A172 (cell line): ENCODE measurements around the gene GPD1L. TPM values are rescaled to one million over a fixed set of nuclear protein-coding genes. Genes with fewer than 3 reads are reported as not detected.

Experiments
- DNase-seq: peaks from one replicate; pipeline ENCODE4 v3.0.0-alpha.2; 2015; ENCODE audit warnings: low spot score
- total RNA-seq: library from RNA; depleted of rRNA; stranded (reverse); fragments of >200 nt; shearing (Covaris generic); gene quantifications from 2 replicates; pipeline ENCODE4 v1.2.3, GENCODE V29; 2014

Gene GPD1L
- total RNA-seq, 1 experiment from 2014 or later: 24.3 TPM

DNA sequence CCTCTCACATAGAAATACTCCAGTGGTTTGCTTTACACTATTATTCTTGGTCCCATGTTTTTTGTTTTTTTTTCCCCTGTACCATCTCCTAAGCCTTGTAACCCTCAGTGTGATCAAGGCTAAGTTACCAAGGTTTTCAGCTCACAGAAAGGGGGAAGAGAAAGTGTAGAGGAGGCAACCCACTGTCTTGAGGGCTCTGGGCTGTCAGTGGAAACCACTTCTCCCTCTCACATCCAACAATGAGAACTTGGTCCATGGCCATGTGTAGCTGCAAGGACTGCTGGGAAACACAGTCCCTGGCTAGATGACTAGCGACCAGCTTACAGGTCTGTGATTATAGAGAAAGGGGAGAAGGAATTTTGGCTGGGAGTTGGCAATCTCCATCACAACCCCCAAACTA lies 30.3 kb downstream of the GPD1L start:
- DNase-seq: no peak

DNA sequence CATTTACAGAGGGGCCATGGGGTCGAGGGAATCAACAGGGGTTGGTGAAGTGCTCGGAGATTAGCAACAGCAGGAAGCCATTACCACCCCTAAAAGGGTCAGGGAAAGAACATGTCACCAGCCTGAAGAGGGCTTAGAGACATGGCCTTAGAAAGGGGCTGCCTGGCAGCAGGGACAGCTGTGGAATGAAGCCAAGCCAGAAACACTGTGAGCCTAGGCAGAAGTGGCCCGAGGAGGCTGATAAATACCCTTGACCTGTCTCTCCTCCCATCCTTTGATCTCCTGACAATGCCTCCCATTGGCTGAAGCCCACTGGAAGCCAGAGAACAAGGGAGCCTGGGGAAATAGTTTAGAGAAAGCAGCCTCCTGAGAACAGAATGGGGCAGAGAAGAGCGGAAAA lies 31.4 kb downstream of the GPD1L start:
- no peak for DNase-seq

DNA sequence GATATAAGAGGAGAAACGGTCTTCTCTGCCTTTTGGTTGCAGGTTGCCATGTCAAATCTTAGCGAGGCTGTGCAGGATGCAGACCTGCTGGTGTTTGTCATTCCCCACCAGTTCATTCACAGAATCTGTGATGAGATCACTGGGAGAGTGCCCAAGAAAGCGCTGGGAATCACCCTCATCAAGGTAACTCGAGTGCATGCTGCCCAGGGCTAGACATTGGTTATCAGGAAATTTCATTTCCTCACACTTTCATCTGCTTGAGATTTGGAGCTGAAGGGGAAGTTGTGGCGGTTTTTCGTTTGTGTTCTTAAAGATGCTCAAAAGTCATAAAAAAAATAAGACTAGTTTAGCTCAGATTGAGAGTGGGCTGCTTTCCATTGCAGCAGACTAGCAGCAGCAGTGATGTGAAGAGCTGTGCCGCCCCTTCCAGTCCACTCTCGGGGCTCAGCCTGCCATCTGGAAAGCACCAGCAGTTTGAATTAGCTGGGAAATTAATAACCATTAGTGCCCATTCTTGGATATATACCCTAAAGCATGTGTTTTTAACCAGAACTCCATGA lies 32.2 kb downstream of the GPD1L start:
- DNase-seq: peak; percentile 21

DNA sequence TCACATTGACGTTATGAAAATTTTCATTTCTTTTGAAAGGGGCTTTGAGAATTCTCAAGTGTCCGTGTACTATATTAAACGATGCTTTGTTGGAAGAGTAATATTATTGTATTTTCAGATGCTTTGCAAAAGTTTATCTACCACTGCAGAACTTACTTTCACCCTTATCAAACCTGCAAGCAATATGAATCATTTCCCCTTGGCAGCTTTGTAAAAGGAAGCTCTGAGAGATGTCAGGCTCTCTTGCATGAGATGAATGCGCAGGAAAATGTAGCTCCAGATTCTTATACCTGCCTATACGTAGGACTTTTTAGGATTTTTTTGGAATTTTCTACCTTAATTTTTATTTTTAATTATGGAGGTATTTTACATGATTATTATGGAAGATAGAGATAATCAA lies 34.5 kb downstream of the GPD1L start:
- no peak for DNase-seq

DNA sequence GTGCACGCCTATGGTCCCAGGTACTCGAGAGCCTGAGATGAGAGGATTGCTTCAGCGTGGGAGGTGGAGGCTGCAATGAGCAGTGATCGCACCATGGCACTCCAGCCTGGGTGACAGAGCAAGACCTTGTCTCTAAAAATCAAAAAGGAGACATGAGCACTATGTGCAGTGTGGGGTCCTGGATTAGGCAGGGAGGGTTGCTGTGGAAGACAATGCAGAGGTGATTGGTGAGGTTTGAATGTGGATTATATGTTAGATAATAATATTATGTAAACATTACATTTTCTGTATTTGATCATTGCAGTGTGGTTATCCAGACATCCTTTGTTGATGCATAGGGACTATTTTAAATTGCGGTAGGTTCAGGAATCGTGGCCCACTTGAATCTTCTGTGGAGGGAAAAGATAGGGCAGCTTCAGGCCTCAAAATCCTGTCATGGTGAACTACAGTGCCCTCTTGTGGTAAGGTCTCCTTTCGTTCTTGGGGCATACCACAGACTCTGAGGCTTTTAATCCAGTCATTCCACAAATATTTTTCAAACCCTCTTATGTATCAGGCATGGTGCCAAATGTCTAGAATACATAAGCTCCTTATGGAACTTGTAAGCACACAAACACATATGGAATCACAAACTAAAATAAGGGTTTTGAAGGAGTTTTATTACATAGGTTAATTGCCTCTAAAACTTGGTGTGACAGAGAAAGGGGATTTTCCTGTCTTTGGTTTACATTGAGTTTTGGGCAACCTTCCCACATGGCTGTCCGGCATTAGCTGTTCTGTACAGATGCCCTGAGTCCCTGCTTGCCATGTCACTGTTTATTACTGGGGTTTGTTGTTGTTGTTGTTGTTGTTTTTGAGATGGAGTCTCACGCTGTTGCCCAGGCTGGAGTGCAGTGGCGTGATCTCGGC lies 37.7 kb downstream of the GPD1L start:
- peak; percentile 92 for DNase-seq

DNA sequence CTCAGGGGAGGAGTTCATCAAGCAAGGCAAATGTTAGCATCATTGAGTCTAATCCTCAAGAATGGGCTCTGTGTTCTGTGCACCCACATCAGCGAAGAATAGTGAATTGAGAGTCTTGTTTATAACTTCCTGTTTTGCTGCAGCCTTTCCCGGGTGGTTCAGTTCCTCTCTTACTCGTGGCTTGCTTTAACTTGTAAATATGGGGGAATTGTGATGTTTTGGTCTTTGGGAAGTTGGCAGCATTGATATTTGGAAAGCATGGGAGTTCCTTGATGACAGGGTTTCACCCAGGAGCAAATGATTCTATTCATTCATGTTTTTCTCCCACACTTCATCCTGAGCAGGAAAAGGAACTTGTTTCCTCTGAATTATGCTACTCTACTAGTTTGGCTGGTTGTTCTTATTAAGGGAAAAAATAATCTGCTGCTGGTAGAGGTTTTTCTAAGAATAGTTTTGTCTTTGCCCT lies 40.4 kb downstream of the GPD1L start:
- no peak for DNase-seq

DNA sequence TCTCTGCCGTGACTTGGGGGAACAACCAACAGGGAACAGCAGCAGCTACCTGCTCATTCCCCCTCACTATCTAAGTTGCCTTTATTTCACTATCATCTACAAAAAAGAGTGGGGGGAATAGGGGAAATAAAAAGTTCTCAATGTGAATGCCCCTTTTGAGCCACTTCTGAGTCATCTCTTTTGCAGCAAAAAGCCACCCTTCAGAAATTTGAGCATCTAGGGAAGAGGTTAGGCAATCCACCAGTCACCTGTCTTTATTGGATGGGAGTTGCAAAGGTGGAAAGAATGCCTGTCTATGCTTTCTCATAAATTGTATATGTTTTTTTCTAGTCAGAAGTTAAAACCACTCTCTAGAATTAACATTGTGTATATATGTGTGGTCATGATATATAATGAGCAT lies 41.1 kb downstream of the GPD1L start:
- no peak for DNase-seq

DNA sequence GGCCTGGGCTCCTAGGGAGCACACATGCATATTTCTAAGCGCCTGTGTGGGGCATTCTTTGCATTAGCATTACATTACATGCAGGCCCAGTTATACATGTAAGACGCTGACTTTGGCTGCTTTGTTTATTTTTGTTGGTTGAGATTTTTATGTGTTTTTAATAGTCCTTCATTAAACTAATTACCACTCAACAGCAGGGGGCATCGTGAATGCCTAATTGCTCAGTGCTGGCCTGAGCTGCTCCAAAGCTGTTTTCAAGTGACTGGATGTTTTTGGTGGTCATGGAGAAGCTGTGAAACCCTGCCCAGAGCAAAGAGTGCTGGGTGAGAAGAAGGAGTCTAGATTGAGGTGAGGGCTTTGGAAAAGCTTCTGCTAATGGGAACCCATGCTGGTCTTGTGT lies 41.5 kb downstream of the GPD1L start:
- DNase-seq: no peak

DNA sequence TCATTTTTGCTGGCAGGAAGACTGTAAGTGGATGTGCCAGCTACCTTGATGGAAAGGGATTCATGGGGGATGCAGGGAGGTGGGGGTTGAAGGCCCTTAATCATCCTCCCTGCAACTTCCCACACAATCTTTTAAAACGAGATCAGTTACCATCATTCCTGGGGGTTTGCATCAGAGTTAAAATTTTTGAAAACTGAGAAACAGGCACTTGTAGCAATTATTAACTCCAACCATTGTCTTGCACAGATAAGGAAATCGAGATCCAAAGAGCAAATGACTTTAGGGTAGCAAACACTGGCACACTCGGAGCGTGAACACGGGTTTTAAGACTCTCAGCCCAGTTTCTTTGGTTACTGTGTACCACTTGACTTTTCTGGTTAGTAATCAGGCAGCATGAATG lies 41.9 kb downstream of the GPD1L start:
- no peak for DNase-seq

DNA sequence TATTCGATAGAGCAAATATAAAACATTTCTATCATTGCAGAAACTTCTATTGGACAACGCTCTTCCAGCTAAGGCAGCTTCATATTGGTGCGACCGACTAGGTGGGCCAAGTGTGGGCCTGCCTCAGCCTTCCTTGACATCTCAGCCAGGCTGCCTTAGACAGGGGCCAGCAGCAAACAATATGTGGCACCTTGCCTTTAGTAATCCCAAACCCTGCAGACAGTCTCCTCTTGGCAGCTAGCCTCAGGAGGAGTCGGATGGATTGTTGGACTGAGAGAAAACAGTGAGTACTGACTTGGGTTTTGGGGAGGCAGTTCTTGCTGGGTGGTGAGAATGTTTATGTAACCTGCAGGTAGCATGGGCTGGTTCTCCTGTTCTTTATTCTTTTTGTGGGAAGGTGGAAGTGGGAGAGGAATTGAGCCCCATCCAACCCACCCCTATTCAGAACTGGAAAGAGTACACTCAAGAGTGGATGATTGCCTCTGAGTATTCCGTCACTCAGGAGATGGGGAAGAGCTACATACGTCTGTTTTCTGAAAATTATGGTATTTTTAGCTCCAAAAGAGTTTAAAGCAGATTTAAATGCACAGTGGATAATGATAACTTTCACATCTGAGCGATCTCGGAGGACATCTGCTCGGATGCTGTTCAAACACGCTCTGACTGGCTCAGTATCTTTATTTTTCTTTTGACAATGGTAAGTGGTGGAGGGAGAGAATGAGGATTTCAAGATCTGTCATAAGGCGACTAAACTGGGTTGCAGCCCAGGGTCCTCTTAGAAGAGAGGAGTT lies 47.2 kb downstream of the GPD1L start:
- DNase-seq: no peak

DNA sequence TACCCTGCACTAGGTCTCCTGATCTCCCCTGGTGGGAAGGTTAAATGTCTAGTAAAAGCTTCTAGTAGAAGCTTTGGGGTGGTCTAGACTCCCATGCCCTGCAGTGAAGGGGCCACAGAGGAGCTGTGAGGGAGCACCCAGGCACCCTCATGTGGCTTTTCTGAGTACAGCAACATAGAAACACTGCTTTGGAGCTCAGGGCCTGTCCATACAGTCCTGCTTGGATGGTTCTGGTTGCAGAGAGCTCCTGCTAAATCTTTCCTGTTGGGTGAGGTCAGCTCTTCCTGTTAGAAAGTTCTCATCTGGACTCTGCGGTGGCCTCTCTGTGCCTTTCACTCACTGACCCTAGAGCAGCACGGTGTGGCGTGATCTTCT lies 47.8 kb downstream of the GPD1L start:
- no peak for DNase-seq

DNA sequence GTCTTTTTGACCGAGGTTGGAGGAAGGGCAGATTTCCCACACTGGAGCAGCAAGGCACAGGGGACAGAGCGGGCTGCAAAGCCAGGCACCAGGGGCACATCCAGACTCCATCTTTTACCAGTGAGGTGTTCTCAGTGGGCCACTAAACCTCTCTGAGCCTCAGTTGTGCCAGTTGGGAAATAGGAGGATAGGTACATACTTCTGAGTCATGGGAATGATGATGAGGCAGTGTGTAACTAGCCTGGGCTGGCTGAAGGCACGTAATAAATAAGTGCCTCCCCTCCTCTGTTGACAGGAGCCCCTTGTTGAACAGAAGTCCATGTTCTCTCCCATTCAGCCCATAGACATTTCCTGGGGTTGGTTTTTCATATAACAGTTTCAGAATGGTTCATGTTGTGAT lies 48.7 kb downstream of the GPD1L start:
- DNase-seq: no peak

DNA sequence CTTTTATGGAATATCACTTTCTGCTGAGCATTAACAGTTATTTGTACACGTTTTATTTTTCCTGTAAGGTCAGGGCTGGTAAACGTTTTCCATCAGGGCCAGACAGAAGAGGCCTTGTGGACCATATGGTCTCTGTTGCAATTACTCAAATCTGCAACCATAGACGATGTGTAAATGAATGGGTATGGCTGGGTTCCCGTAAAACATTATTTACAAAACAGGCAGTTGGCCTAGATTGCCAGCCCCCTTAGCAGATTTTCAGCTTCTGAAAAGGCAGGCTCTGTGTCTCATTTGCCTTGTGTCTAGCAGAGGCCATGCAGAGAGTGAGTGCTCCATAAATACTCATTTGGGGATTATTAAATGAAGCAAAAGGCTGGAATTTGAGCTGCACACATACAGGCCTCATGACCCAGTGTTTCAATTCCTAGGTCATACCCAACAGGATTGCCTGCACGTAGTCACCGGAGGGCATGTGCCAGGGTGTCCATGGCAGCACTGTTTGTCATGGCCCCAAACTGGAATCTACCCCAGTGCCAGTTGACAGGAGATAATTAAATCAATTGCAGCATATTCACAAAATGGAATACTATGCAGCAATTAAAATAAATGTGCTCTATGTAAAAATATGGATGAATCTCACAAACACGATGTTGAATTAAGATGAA lies 51.3 kb downstream of the GPD1L start:
- DNase-seq: no peak

DNA sequence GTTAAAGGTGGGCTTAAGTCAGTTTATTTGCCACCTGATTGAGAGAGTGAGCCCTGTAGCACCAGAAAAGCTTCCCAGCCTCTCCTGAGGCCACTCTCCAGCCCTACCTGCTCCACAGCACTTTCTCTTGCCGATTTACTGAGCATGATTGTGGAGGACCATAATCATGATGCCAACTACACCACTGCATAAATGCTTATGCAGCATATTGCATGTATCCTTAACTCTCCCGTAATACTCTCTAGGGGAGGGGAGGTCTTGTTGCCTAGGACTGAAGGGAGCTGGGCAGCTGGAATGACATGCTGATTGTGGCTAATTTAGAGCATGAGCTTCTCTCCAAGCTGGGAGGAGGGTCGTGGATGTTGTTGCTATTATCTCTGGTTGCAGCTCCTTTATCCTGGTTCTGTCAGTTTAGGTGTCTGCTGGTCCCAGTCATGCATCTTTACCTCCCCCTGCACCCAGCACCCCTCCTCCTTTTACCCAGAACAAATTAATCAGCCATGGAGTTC lies 54.3 kb downstream of the GPD1L start:
- DNase-seq: no peak

DNA sequence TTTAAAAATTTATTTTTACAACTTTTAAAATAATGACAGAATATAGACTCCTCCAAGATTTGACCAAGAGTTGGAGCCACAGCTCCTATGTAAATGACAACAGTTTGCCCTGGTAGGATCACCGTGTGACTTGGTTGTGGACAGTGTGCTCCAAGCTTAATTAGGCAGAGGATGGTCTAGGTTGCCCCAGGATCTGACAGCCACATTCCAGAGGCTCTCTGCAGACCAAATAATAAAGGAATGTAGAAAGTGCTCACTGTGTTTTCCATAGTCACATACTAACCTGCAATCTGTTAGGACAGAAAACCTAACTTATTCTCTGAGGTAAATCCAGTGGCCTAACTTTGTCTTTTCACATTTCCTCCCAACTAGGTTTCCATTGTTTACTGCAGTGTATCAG lies 59.0 kb downstream of the GPD1L start:
- DNase-seq: no peak

DNA sequence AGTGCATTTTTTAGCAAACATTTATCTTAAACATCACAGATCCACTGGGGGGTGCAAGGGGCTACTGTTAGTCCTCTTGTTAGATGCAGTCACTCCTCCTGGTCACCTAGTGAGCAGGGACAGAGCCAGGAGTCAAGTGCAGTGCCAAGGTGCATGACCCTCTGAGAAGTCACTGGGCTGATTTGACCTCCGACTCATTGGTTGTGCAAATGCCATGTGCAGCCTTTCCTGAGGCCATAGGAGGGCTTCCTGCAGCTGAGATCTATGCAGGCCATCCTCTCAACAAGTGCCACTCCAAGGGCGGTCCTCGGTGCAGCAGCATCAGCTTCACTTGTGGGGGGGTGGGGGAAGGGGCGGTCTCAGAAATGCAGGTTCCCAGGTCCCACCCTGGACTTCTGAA lies 60.2 kb downstream of the GPD1L start:
- DNase-seq: no peak

DNA sequence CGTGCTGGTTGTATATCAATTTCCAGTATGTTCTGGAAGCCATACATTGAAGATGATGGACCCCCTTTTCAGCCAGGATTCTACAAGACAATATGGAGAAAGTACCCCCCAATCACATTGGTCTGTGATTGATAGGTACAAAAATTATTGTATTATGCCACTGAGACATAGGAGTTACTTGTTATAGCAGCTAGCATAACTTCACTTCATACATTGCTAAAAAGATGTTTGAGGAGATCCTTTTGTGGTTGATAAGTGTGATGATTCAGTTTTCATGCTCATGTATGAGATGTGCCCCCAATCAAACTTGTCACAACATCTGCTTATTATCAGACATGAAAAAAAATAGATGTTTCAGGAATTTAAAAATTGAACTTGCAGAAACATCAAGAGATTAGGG lies 66.0 kb downstream of the GPD1L start:
- DNase-seq: no peak

DNA sequence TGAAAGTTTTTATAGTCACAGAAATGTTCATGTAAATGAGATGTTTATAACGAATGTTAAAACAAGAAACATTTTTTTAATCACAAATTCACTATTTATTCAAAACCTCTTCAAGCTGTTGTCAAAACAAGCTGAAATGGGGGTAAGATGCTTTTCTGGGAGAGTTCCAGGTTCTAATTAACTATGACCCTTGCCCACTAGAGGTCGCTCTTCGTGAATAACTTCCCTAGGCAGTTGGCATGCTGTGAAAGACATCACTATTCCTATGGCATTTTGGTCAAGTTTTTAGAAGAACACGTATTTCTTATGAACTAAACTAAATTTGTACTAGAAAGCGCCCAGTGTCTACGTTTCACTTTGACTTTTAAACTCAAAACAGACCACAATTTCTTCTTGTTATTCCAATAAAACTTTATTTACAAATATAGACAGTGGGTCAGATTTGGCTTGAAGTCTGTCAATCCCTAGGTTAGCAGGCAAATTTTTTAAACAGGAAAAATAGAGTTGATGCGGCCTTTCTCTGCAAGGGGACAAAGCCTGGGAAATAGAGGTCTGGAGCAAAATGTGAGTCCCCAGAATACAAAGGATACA lies 69.3 kb downstream of the GPD1L start:
- DNase-seq: peak; percentile 68

DNA sequence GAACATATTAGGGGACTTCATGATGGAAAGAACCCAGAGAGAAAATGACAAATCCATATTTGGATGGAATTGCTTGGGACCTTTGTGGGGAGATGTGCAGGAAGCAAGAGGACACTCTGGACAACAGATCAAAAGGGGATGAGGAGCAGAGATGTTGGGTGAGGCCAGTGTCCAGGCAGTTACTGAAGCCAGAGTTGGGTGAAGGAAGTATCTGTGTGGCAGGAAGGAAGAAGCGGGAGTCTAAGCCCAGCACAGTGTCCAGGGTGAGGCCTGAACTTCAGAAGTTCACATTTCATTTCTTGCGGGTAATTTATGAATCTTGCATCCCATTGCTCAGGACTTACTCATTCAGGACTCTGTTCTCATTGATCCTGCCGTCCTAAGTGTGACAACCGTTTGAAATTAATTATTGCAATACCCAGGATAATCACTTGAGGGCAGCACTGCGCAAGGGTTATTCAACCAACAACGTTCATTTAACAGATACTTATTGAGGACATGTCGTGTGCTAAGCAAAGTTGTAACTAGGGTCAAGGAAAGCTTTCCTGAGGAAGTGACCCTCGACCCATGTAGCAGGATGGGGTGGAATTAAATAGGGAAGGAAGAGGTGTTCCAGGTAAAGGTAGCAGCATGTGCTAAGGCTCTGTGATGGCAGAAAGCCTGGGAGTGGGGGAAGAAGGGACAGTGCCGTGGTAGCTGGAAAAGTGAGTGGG lies 70.7 kb downstream of the GPD1L start:
- DNase-seq: peak; percentile 76

DNA sequence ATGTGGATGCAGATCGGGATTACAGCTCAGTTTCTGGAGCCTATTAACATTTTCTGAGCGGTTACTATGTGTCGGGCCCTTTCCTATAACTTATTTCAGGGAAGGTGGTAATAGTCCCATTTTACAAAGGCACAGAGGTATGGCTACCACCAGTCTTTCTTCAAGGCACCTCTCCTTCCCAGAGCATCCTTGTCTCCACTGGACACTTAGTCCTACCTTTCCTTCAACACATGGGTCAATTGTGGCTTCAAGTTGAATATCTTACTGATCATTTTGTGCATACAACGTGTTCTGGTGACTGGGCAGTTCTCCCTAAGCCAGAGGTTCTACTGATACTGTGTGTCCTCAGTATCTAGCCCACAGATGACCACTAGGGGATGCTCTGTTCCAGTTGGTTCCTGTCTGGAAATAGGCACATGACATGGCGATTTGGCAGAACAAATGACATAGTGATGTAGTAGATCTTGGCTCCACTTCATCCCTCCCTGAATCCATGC lies 71.3 kb downstream of the GPD1L start:
- peak; percentile 93 for DNase-seq
